Gastrocnemius medialis (tissue), 4 donors: ENCODE results near the gene MS4A18.

Source experiments
- CTCF ChIP-seq, 5 experiments: fragments of 450-650 bp in 3 of 5; fragments of 200-600 bp in 2 of 5; sonication (generic) in 2 of 5; IDR thresholded peaks in 4 of 5; conservative IDR thresholded peaks in 1 of 5; 1 replicate in 4 of 5; 2 replicates in 1 of 5; pipeline ENCODE4 v1.5.1; 2016 to 2019; ENCODE audit warnings: antibody characterized with exemption in 5 of 5, mild to moderate bottlenecking in 3 of 5, moderate library complexity in 3 of 5
- POLR2A ChIP-seq, 2 donors: fragments of 450-650 bp; IDR thresholded peaks; one replicate each; pipeline ENCODE4 v1.6.1; 2017; ENCODE audit warnings: antibody characterized with exemption in 2 of 2, mild to moderate bottlenecking in 2 of 2, moderate library complexity in 2 of 2

- TF ChIP-seq CTCF (IDR thresholded peaks at IDR 0.05 in 4 of 5, conservative IDR thresholded peaks at IDR 0.05 in 1 of 5): no peak
- no peak for TF ChIP-seq POLR2A (IDR thresholded peaks at IDR 0.05)
These were observed 50.2 kb downstream of the MS4A18 start for GRCh38 chr11:60774726-60775125.
